Activated CD8-positive, alpha-beta memory T cell treated with anti-CD3 and anti-CD28 coated beads, Interleukin-2, amount 50 U/mL, for 1 hour (primary cell): ENCODE results near the gene ZPLD1.

Source experiments
- DNase-seq: peaks from one replicate; pipeline ENCODE4 v3.0.0-alpha.2; 2020; ENCODE audit errors: extremely low read depth

Gene ZPLD1

DNA sequence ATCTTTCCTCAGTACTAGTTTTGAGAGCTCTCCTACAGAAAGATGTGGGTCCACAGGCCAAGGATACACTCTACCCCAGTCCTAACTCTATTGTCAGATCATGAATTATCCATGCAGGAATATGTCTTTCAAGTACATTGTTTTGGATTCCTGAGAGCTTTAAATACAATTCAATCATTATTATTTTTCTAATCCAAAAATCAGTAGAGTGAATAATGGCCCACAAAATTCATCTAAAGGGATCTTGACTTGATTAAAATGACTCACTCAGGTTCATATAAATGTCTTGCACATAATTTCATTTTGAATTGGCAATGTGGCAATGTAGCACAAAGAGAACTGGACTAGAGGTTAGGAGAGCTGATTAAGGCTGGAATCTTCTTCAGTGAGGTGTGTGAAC is 93.9 kb downstream of the ZPLD1 start:
- no peak for DNase-seq
